Activated CD4-positive, alpha-beta T cell treated with anti-CD3 and anti-CD28 coated beads for 1 hour (primary cell): ENCODE data around the gene PRKCE.

ENCODE experiments used
- DNase-seq: peaks from one replicate; pipeline ENCODE4 v3.0.0-alpha.2; 2020

The PRKCE gene

DNA sequence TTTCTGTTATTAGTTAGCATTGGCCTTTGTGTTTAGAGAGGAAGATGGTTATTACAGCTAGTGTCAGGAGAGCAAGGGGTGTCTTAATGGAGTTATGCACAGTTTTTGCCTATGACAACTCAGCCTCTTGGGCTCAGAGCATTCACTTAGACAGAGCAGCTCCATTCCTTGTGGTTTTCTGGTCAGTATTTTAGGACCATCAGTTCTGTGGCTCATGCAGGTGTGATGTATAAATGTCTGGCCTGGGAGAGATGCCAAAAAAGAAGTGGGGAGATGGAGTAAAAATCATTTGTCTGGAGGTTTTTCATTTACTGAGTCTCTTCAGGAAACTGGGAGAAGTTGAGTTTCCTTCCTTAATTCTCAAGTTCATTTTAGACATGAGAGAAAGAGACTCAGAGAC lies 79.7 kb downstream of the PRKCE start:
- no peak for DNase-seq

DNA sequence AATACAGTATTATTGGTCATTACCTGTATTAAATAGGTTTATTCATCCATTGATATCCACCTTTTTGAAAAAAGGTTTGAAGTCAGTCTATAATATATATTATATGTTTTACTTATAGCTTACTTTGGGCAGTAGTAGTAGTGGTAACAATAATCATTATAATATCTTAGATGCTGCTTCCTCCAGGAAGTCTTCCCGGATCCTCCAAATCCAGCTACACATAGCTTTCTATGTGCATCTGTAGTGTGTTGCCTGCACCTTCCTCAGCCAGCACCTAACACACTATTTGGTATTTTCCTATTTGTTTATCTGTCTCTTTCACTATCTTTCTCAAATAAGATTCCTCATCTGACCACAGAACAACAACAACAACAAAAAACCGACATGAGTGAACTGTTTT lies 81.0 kb downstream of the PRKCE start:
- DNase-seq = no peak

DNA sequence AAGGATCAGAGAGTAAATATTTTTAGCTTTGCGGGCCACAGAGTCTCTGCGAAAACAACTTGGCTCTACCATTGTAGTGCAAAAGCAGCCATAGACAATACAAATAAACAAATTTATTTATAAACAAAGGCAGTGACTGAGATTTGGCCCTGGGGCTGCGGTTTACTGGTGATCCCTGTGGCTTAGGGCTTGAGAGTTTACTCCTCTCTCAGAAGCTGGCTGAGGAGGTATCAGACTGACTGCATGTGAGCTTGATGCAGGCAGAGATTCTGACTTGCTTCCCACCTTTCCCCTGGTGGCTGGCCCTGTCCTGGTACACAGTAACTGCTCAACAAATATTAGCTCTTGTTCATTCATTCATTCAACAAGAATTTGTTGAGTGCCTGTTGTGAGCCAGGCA lies 81.5 kb downstream of the PRKCE start:
- no peak for DNase-seq

DNA sequence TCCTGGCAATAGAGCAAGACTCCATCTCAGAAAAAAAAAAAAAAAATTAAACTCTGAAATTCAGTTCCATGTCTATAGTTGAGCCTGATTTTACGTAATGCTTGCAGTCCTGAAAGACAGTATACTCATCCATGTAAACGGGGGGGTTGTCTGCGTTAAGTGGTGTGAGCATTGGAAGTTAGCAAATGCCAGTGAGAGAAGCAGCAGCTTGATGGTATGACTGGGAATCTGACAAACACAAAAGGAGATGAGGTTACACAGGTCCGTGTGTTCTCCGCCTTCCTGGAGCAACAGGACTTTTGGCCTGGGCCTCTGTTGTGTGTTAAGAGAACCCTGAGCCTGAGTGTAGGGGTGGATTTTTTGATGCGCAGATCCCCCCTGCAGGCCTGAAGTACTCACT lies 82.9 kb downstream of the PRKCE start:
- DNase-seq = no peak

DNA sequence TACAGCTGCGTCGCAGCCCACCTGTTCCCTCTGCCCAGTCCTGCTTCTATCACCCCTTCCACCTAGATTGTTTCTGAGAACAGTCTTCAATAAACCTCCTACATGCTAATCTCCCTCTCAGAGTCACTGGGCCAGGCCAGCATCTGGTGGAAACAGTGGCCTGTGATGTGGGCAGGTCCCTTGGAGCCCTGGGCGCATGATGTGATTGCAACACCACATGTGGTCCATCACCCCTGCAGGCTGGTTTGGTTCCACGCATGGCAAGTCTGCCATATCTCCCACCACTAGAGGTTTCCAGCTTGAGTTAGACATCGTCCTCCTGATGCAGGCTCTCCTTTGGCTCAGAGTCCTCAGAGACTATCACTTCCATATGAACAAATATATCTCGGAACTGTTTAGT lies 83.5 kb downstream of the PRKCE start:
- no peak for DNase-seq

DNA sequence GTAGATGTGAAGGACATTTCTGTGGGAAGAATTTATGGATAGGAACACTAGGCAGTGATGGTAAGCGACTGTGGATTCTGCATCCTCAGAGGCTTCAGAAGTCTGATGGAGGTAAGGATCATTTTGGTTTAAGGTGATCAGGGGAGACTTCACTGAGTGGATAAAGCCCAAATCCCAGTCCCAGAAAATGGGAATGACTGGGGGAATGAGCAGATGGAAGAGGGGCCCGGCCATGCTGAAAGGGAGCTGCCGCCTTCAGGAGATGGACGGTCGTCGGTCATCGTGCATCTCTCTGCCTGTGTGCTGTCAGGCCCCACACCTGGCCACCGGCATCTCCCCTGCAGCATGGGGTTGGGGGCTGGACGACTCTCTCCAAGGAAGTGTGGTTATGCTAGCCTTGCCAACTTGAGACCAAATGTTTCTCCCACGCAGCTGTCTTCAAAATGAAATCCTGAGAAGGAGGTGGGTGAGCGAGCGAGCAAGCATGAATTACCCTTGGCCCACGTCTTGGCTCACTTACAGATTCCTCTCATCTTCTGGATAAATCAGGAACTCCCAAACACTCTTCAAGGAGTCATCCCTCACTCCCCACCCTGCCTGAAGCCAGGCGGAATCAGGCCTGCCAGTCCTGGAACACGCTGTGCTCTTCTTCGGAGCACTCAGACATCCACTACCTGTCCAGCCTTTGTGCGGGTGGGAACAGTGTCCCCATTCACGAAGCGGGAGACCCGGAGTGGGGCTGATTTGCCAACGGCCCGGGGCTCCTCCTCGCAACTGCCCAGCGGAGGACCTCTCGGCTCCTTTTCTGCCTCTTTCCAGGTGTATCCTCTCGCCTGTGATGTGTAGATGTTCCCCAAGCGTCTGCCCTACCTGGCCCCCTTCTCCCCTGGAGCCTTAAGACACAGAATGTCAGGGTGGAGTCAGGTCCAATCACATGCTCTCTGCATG lies 85.6 kb downstream of the PRKCE start:
- no peak for DNase-seq

DNA sequence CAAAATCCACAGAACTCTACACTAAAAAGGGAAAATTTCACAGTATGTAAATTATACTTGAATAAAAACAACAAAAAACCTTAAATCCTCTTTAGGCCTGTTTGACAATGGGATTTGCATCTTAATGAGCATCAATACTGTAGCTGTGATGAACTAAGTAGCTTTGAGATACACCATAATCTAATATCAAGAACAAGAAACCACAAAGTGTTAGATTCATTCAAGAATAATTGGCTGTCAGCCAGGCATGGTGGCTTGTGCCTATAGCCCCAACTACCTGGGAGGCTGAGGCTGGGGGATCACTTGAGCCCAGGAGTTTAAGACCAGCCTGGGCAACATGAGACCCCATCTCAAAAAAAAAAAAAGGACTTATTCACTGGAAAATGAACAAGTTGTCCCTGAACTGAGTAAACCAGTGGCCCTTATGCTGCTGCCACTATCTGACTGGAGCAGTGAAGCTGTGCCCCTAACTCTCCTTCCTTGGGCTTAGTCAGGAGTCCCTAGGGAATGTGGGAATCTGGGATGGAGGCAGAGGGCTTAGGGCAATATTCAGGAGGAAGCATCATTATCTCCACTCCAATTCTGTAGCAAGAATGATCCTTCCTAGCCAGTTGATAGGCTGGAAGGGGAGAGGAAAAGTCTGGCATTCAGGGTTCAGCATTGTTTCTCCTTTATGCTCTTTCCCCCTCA lies 88.5 kb downstream of the PRKCE start:
- DNase-seq = no peak

DNA sequence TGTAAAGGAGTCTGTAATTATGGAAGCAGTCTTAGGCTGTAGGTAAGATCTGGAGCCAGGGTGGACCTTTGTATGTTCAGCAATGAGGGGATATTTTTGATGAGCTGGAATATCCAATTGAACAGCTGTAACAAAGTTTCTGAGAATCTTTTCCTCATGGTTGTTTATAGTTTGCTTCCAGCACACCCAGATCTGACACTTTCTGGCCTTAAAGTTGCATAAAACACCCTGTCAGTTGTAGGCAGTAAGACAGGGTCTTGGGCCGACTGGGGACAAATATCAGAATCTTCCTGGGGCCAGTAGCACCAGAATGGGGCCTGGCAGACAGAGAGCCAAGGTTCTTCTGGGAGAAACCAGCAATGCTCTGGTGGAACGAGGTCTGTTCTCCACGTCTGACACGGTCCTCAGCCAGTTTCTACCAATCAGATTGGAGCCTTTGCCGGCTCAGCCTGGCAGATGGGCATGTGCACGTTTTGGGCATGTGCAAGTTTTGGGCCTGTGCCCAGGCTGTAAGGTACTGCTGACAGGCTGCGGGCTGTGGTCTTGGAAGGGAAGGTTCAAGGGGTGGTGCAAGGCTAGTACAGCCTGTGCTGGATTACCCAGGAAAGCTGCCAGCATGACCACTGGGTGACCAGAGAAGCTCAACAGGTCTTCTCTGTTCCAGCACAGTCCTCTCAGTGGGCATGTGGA lies 89.8 kb downstream of the PRKCE start:
- DNase-seq = no peak

DNA sequence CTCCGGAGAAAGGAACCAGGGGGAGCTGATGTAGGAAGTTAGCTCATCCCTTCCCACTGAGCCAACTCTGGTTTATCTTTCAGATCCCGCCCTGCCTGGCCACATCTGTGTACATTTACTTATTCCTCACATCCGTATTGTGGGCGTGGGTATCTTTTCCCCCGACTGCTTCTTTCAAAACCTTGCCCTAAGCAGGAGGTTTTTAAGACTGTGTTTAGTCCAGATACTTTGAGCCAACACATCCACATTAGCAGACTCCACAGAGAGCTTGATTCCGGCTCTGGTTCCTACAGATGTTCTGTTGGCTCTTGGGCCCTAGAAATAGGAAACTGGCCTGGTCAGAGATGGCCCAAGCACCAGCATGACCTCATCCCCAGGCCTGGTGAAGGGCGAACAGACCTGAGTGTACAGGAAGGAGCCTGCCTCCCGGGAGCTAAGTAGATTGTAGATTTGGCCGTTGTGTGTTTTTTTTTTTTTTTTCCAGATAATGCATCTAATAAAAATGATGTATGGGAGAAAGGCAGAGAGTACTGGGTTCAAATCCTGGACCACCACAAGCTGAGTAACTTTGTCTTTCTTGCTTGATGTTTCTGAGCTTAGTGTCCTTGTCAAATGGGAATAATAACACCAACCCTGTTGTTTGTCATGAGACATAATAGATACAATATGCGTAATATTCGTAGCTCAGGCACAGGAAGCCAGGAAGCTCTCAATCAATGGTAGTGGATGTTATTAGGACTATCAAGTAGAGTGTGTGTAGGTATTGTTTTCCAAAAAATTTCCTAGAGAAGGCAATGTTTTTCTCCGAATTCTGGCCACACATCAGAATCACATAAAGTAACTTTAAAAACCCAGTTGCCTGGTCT lies 92.3 kb downstream of the PRKCE start:
- no peak for DNase-seq

DNA sequence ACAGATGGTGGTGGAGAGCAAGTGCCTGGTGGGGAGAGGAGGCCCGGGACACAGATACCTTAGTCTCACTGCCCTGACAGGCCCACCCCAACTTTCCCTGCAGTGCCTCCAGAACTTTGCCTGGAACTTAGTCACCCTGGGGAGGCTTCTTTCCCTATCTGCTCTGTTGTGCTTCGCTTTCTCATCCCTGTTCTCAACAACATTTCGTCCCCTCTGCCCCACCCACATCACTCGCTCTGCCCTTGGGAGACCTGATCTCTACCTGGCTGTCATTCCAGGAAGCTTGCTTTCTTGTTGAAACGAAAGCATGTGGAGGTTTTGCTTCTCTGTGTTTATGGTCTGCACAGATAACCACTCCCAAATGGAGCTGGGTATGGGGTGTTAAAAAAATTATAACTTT lies 93.8 kb downstream of the PRKCE start:
- no peak for DNase-seq

DNA sequence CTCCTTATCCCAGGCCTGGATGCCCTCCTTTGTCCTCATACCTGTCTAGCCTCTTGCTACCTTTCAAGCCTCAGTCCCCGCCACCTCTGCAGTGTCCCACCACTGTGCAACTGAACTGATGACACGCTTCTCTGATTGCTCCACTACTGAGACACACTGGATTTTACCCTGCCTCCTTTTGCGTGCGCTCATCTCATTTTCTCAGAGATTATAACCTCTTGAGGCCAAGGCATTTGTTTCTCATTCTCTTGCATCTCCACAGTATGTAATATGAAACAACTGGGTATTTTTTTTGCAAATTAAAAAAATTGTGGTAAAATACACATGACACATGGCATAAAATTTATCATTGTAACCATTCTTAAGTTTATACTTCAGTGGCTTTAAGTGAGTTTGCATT lies 95.4 kb downstream of the PRKCE start:
- DNase-seq = no peak

DNA sequence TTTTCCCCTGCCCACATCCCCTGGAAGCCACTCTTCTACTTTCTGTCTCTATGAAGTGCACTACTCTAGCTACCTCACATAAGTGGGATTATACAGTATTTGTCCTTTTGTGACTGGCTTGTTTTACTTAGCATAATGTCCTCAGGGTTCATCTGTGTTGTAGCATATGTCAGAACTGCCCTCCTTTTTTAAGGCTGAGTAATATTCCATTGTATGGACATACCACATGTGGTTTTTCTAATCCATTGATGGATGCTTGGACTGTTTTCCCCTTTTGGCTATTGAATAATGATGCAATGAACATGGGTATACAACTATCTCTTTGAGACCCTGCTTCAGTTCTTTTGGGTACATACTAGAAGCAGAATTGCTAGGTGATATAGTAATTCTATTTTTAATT lies 95.9 kb downstream of the PRKCE start:
- DNase-seq = no peak

DNA sequence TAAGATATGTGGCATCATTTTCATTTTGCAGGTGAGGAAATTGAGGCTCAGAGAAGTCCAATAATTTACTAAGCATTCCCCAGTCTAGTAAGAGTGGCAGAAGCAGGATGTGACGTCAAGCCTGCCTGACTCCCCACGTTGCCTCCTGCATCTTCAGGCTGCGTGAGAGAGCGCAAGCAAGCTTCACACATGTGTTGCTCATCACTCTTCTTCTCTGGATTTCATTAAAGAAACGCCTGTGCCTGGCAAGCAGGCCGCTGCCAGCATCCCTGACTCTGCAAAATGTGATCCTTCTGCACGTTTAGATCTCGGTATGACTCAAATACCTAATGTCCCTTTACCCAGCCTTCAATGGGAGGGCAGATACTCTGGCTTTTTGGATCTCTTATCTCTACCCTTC lies 96.8 kb downstream of the PRKCE start:
- no peak for DNase-seq

DNA sequence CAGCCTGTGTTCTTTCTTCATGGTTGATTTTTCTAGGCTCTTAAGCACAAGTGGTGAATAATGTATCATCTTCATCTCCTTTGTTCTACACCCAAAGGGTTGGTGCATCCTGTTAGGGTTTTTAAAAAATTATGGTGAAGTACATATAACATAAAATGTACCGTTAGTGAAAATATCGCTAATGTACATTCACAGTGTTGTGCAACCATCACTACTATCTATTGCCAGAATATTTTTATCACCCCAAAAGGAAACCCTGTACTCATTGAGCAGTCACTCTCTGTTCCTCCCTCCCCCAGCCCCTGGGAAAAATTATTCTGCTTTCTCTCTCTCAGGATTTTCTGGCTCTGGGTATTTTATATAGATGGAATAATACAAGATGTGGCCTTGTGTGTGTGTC lies 98.5 kb downstream of the PRKCE start:
- no peak for DNase-seq

DNA sequence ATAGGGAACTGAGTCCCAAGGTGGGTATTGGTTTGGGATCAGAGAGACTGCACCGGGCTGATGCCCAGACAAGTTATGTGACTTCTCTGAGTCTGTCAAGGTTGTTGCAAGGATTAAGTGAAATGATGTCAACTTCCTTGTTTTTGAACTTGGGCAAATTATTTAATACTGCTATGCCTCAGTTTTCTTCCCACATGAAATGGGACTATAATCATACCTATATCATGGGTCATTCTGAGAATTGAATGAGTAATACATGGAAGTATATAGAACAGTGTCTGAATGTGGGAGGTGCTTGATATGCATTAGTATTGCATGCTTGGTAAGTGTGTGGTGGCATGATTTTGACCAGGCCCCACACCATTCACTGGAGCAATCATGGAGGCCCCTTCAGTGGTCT lies 99.0 kb downstream of the PRKCE start:
- no peak for DNase-seq

DNA sequence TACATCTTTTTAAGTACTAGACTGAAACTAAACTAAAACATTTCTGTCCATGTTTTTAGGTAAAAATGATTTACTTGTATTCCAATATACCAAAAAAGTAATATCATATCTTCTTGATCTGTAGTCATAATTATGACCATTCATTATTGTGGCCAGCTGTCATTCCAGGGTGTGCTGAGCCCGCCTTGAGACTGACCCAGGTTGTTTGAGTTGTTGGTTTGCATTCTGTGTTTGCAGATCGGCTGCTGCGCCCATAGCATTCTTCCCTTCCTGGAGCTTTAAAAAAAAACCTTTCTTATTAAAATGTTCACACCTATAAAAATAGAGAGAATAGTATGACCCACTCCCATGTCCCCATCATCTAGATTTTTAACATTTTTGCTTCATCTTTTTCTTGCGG lies 101.9 kb downstream of the PRKCE start:
- DNase-seq = no peak

DNA sequence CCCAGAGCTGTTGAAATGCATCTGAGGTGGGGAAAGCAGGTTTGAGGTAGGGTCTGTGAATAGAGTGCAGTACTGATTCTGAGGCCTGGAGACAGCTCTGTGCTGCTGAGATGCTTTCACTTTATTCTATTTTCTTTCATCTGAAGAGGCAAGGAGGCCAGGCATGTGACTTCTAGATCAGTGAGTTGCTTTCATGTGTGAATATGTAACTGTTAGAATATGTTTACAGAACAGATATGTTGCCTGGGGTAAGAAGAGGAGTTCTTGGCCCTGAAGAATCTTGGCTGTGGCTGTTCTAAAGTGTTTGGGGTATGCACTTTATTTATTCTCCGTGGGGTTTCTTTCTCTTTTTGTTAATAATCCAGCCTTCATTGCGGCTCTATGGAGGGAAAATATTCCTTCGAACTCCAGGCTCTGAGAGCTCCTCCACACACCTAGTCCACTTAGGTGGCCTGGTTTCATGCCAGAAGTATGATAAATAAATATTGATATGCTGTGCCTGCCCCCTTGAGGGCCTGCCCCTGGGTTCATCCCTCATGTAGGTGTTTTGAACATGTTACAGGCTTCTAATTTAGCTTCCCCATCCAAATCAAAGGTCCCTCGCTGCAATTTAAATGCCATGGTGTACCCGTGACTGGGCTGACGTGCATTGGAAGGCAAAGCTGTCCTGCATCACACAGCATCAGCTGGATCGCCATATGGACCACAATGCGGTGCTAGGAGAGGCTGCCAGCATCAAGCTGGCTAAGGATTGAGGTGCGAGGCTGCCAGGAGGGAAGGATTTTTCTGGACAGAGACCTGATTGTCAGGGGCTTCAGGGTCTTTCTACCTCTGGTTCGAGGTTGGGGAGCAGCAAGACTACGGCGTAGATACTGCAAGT lies 102.9 kb downstream of the PRKCE start:
- no peak for DNase-seq

DNA sequence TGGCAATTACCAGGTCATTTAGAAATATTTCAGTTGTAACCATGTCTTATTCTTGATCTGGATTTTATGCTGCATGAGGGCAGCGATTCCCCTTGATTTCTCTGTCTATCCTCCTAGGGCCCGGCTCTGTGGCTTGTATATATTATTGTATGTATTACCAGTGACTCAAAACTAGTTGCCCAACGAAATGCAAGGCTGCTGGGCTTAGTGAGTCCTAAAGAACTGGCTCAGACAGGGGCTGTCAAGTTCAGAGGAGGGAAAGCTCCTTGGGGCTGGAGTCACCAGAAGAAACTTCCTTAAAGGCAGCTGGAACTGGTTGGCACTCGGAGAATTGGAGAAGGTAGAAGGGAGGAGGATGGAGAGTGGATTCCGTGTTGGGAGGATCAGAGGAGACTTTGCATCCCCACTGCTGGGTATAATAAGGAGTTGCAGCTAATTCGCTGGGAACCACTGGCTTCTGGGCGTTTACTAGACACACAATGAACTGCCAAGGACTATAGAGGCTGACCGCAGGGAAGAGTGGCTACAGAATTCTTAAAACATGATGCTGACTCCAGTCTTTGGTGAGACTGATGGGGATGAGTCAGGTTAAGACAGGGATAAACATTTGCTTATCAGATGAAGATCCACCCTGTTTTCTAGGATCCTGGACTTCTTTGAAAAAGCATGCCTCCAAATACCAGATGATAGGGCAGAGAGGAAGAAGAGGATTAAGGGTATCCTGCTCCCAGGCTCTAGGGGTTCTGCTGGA lies 104.3 kb downstream of the PRKCE start:
- DNase-seq = no peak

DNA sequence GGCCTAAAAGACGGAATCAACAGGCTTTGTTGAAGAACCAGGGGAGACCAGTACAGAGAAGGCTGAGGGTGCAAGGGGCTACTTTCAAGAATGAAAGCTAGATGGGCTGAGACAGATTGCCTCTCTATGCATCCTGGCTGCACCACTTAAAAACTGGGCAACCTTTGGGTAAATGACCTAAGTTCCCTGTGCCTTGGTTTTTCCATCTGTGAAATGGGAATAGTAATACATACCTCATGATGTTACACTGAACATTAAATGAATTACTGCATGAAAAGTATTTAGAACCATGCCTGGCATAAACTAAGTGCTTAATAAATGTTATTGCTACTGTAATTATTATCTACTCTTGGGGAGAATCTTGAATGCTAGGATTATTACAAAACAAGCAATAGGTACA lies 106.5 kb downstream of the PRKCE start:
- no peak for DNase-seq

DNA sequence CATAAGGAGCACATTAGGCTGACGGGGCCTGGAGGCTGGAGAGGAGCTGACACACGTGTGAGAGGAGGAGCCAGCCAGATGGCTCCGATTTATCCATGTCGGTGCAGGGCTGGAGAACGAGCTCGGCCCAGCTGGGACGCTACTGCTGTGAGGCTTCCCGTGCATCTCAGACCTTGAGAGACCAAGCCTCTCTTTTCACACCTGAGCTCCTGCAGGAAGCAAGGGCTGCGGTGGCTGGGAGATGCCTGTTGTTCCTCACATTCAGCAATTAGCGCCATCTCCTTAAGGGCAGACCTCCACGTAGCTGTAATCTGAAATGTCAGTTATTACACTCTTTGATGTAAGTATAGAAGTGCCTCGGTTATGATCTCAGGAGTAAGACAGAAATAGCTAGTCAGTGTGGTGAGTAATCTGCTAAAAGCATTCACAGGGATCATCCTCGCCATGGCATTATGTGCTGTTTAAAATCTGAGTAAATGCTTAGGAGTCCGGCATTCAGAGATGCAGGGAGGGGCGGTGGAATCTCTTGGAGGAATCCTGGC lies 107.9 kb downstream of the PRKCE start:
- no peak for DNase-seq

DNA sequence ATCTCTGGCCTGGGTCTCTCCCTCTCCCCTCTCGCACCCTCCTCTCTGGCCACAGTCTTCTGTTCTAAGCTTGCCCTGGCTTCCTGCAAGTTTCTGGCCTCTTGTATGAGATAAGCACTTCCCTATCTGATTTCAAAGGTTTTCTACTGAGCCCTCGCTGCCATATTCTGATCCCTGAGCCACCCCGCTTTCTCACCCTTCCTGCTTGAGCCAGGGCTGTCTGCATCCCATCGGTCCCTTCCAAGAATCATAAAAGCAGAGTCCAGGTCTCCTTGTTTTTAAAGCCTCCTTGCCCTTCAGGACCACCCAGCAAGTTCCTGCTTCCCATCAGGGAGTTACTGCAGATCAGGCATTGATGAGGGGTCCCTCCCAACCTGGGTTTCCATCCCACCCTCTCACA lies 110.2 kb downstream of the PRKCE start:
- DNase-seq = no peak
